Measurements from ENCODE around the gene CREB5. TPM values are rescaled to one million over a fixed set of nuclear protein-coding genes. Genes with fewer than 3 reads are reported as not detected.

CREB5 gene
- total and polyA plus RNA-seq, 2 of the 13 experiments (the other 11 are each of a cell fraction or from before 2014, with no cell fraction given), result 0.38 to 0.71 TPM

DNA sequence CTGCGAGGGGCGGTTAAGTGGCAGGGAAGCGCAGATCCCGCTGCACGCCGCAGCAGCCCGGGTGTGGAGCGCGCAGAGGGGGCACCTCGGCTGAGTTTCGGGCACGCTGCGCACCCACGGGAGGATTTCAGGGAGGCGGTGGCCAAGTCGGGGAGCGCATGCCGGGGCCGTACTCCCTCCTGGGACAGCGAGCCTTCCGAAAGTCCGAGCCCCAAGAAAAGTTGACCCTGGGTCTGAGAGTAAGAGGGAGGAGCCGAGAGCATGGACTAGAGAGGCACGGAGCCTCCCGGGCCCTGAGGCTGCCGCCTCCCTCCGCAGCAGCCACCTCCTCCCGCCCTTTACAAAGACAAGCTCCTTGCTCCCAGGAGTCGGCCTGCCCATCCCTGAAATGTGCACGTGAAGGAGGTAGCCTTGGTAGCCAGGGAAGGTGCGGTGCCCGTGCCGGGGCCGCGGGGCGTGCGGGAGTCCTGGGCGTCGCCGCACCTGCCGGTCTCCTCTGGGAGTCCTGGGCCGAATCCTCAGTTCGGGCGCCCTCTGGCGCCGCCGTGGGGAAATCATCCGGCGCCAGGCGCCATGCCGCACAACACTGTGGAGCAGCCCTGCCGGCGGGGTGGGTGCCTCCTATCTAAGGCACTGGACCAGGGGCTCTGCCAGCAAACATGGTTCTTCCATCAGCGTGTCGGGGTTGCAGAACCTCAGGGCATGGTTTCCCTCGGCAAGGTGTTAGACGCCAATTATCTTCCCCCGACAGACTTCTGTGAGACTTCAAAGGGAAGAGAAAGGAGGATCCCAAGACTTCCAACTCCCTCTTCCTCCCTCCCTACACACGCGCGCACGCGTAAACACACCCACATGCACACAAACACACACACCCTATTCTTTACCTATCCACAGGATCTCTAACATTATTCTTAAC lies 441.8 kb downstream of the CREB5 start (continued):
- TF ChIP-seq, protein P1, sequence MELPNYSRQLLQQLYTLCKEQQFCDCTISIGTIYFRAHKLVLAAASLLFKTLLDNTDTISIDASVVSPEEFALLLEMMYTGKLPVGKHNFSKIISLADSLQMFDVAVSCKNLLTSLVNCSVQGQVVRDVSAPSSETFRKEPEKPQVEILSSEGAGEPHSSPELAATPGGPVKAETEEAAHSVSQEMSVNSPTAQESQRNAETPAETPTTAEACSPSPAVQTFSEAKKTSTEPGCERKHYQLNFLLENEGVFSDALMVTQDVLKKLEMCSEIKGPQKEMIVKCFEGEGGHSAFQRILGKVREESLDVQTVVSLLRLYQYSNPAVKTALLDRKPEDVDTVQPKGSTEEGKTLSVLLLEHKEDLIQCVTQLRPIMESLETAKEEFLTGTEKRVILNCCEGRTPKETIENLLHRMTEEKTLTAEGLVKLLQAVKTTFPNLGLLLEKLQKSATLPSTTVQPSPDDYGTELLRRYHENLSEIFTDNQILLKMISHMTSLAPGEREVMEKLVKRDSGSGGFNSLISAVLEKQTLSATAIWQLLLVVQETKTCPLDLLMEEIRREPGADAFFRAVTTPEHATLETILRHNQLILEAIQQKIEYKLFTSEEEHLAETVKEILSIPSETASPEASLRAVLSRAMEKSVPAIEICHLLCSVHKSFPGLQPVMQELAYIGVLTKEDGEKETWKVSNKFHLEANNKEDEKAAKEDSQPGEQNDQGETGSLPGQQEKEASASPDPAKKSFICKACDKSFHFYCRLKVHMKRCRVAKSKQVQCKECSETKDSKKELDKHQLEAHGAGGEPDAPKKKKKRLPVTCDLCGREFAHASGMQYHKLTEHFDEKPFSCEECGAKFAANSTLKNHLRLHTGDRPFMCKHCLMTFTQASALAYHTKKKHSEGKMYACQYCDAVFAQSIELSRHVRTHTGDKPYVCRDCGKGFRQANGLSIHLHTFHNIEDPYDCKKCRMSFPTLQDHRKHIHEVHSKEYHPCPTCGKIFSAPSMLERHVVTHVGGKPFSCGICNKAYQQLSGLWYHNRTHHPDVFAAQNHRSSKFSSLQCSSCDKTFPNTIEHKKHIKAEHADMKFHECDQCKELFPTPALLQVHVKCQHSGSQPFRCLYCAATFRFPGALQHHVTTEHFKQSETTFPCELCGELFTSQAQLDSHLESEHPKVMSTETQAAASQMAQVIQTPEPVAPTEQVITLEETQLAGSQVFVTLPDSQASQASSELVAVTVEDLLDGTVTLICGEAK (IDR thresholded peaks at IDR 0.05), result no peak
- TF ChIP-seq, protein P1 (CRISPR knock-in tag; IDR thresholded peaks at IDR 0.05), result no peak
- TF ChIP-seq KLF9 (CRISPR knock-in tag; IDR thresholded peaks at IDR 0.05; ENCODE audit: low read depth), result no peak
- no peak for TF ChIP-seq TBX3 (IDR thresholded peaks at IDR 0.05; ENCODE audit: borderline replicate concordance)
- TF ChIP-seq ZNF501 (CRISPR knock-in tag; IDR thresholded peaks at IDR 0.05), result no peak
- TF ChIP-seq, protein P2, sequence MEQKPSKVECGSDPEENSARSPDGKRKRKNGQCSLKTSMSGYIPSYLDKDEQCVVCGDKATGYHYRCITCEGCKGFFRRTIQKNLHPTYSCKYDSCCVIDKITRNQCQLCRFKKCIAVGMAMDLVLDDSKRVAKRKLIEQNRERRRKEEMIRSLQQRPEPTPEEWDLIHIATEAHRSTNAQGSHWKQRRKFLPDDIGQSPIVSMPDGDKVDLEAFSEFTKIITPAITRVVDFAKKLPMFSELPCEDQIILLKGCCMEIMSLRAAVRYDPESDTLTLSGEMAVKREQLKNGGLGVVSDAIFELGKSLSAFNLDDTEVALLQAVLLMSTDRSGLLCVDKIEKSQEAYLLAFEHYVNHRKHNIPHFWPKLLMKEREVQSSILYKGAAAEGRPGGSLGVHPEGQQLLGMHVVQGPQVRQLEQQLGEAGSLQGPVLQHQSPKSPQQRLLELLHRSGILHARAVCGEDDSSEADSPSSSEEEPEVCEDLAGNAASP (CRISPR knock-in tag; IDR thresholded peaks at IDR 0.05; ENCODE audit: borderline replicate concordance), result no peak
- TF ChIP-seq ATF7 (IDR thresholded peaks at IDR 0.05), result no peak
- TF ChIP-seq ATF7 (CRISPR knock-in tag; IDR thresholded peaks at IDR 0.05), result no peak
- TF ChIP-seq HOXA3 (CRISPR knock-in tag; IDR thresholded peaks at IDR 0.05), result peak; percentile 49
- TF ChIP-seq, protein P3, sequence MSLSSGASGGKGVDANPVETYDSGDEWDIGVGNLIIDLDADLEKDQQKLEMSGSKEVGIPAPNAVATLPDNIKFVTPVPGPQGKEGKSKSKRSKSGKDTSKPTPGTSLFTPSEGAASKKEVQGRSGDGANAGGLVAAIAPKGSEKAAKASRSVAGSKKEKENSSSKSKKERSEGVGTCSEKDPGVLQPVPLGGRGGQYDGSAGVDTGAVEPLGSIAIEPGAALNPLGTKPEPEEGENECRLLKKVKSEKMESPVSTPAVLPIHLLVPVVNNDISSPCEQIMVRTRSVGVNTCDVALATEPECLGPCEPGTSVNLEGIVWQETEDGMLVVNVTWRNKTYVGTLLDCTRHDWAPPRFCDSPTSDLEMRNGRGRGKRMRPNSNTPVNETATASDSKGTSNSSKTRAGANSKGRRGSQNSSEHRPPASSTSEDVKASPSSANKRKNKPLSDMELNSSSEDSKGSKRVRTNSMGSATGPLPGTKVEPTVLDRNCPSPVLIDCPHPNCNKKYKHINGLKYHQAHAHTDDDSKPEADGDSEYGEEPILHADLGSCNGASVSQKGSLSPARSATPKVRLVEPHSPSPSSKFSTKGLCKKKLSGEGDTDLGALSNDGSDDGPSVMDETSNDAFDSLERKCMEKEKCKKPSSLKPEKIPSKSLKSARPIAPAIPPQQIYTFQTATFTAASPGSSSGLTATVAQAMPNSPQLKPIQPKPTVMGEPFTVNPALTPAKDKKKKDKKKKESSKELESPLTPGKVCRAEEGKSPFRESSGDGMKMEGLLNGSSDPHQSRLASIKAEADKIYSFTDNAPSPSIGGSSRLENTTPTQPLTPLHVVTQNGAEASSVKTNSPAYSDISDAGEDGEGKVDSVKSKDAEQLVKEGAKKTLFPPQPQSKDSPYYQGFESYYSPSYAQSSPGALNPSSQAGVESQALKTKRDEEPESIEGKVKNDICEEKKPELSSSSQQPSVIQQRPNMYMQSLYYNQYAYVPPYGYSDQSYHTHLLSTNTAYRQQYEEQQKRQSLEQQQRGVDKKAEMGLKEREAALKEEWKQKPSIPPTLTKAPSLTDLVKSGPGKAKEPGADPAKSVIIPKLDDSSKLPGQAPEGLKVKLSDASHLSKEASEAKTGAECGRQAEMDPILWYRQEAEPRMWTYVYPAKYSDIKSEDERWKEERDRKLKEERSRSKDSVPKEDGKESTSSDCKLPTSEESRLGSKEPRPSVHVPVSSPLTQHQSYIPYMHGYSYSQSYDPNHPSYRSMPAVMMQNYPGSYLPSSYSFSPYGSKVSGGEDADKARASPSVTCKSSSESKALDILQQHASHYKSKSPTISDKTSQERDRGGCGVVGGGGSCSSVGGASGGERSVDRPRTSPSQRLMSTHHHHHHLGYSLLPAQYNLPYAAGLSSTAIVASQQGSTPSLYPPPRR (CRISPR knock-in tag; IDR thresholded peaks at IDR 0.05; ENCODE audit: borderline replicate concordance), result no peak
